K562 (cell line): ENCODE results near the gene DGKB. TPM values are rescaled to one million over a fixed set of nuclear protein-coding genes. Genes with fewer than 3 reads are reported as not detected.

Source experiments
- ARID2 ChIP-seq: fragments of 450-650 bp; IDR thresholded peaks from 2 replicates; pipeline ENCODE4 v1.6.1; 2017; ENCODE audit warnings: antibody characterized with exemption, mild to moderate bottlenecking
- FOXA1 ChIP-seq: fragments of 450-650 bp; IDR thresholded peaks from 2 replicates; pipeline ENCODE4 v1.6.1; 2016; ENCODE audit warnings: mild to moderate bottlenecking, borderline replicate concordance
- KHSRP ChIP-seq: fragments of 450-650 bp; IDR thresholded peaks from 2 replicates; pipeline ENCODE4 v1.6.1; 2017
- polyA plus RNA-seq, 8 experiments: library from polyadenylated mRNA; depleted of rRNA in 4 of 8; stranded (reverse) in 5 of 8; unstranded in 3 of 8; fragments of >200 nt; fragmentation: Nextera tagmentation in 2 of 8; fragmentation: Illumina TruSeq in 1 of 8; extraction: Ambion mirVana in 2 of 8; extraction: Trizol in 1 of 8; gene quantifications; 2 replicates each; pipeline versions ENCODE4 v1.2.1 to v1.2.3, GENCODE V29; 2011 to 2014; ENCODE audit warnings: inconsistent platforms in 1 of 8, missing spikeins in 1 of 8
- total RNA-seq, 7 experiments: library from RNA; depleted of rRNA in 6 of 7; stranded (reverse); fragments of >200 nt in 6 of 7; fragmentation: Illumina TruSeq in 2 of 7; extraction: Trizol in 2 of 7; gene quantifications; 2 replicates each; pipeline versions ENCODE4 v1.2.1 to v1.2.3, GENCODE V29; 2011 to 2021; ENCODE audit warnings: low replicate concordance in 1 of 7
- TF ChIP-seq, protein P1 (sequence below): sonication (generic); formaldehyde crosslinking; IDR thresholded peaks from 2 replicates; pipeline ENCODE4 v1.8.0; 2022; ENCODE audit warnings: mild to moderate bottlenecking, missing genetic modification reagents
- TF ChIP-seq, protein P2 (sequence below): fragments of 150-350 bp; IDR thresholded peaks from 2 replicates; pipeline ENCODE4 v1.6.1; 2014; ENCODE audit warnings: low read depth, mild to moderate bottlenecking, low read length, borderline replicate concordance
- TF ChIP-seq, protein P3 (sequence below): fragments of 250-450 bp; sonication (Bioruptor Pico); IDR thresholded peaks from 2 replicates; pipeline ENCODE4 v1.8.0; 2022; ENCODE audit warnings: moderate library complexity, mild to moderate bottlenecking, inconsistent platforms

DGKB gene
- total and polyA plus RNA-seq, 9 of the 15 experiments (the other 6 are each of a cell fraction or from before 2014, with no cell fraction given): 0.01 TPM; not detected in 8

DNA sequence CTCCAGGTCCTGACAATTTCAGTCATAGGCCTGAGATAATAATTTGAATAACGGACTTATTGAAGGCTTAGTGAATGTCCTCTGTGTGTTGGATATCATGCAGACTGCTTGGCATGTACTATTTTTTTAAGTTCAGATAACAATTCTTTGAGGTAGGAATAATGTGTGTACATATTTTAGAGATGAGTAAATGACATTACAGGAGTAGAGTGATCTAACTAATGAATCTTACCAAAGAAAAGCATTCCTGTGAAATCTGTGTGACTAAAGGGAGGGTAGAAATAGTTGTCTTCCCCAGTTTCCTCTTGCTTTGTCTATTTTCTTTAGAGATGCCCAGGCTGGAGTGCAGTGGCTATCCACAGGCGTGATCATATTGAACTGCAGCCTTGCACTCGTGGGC, 521.2 kb downstream of the DGKB start (continued):
- TF ChIP-seq, protein P1, sequence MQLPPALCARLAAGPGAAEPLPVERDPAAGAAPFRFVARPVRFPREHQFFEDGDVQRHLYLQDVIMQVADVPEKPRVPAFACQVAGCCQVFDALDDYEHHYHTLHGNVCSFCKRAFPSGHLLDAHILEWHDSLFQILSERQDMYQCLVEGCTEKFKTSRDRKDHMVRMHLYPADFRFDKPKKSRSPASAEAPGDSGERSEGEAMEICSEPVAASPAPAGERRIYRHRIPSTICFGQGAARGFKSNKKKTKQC: no peak
- TF ChIP-seq, protein P2, sequence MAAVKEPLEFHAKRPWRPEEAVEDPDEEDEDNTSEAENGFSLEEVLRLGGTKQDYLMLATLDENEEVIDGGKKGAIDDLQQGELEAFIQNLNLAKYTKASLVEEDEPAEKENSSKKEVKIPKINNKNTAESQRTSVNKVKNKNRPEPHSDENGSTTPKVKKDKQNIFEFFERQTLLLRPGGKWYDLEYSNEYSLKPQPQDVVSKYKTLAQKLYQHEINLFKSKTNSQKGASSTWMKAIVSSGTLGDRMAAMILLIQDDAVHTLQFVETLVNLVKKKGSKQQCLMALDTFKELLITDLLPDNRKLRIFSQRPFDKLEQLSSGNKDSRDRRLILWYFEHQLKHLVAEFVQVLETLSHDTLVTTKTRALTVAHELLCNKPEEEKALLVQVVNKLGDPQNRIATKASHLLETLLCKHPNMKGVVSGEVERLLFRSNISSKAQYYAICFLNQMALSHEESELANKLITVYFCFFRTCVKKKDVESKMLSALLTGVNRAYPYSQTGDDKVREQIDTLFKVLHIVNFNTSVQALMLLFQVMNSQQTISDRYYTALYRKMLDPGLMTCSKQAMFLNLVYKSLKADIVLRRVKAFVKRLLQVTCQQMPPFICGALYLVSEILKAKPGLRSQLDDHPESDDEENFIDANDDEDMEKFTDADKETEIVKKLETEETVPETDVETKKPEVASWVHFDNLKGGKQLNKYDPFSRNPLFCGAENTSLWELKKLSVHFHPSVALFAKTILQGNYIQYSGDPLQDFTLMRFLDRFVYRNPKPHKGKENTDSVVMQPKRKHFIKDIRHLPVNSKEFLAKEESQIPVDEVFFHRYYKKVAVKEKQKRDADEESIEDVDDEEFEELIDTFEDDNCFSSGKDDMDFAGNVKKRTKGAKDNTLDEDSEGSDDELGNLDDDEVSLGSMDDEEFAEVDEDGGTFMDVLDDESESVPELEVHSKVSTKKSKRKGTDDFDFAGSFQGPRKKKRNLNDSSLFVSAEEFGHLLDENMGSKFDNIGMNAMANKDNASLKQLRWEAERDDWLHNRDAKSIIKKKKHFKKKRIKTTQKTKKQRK: no peak
- TF ChIP-seq ARID2 (no peak), KHSRP (no peak), FOXA1 (no peak)
- TF ChIP-seq, protein P3, sequence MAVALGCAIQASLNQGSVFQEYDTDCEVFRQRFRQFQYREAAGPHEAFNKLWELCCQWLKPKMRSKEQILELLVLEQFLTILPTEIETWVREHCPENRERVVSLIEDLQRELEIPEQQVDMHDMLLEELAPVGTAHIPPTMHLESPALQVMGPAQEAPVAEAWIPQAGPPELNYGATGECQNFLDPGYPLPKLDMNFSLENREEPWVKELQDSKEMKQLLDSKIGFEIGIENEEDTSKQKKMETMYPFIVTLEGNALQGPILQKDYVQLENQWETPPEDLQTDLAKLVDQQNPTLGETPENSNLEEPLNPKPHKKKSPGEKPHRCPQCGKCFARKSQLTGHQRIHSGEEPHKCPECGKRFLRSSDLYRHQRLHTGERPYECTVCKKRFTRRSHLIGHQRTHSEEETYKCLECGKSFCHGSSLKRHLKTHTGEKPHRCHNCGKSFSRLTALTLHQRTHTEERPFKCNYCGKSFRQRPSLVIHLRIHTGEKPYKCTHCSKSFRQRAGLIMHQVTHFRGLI (CRISPR knock-in tag): no peak
